ENCODE measurements around the gene SPRED2.

The SPRED2 gene

GRCh38 chr2:65379721-65380171, 52.7 kb downstream of the SPRED2 start:
- no peak overlapping the region for H3K27ac Mint-ChIP-seq
- H3K4me1 Mint-ChIP-seq, result peaks cover 51 to 80% of the 10 kb centered on the region in 2 donors
- no peak overlapping the region for H3K4me3 Mint-ChIP-seq
- DNase-seq (no peak), ATAC-seq (replicated peaks) (no peak)
- no peaks in the 10 kb centered on the region for H3K9me3 Mint-ChIP-seq
- H3K36me3 Mint-ChIP-seq, result peaks cover 3 to 7% of the 10 kb centered on the region in 2 donors
- H3K27me3 Mint-ChIP-seq, result peaks cover 0 to 8% of the 10 kb centered on the region in 2 donors

GRCh38 chr2:65379223-65379622, 53.2 kb downstream of the SPRED2 start:
- Mint-ChIP-seq H3K9me3 (no peaks in the 10 kb centered on the region), H3K27me3 (peaks cover 0 to 8% of the 10 kb centered on the region in 2 donors), H3K4me1 (peaks cover 48 to 78% of the 10 kb centered on the region in 2 donors), H3K27ac (no peak overlapping the region), H3K4me3 (no peak overlapping the region), H3K36me3 (peaks cover 0 to 6% of the 10 kb centered on the region in 2 donors)
- ATAC-seq (replicated peaks) (no peak), DNase-seq (no peak)

- no peak for ATAC-seq (replicated peaks)
- no peak overlapping the region for H3K27ac Mint-ChIP-seq
- H3K36me3 Mint-ChIP-seq, result peaks cover 4 to 8% of the 10 kb centered on the region in 2 donors
- H3K27me3 Mint-ChIP-seq, result peaks cover 0 to 8% of the 10 kb centered on the region in 2 donors
- H3K9me3 Mint-ChIP-seq, result no peaks in the 10 kb centered on the region
- H3K4me1 Mint-ChIP-seq, result peaks cover 39 to 74% of the 10 kb centered on the region in 2 donors
- no peak overlapping the region for H3K4me3 Mint-ChIP-seq
- no peak for DNase-seq
Observed at GRCh38 chr2:65378290-65378689, 54.1 kb downstream of the SPRED2 start.

GRCh38 chr2:65377556-65378192, 54.7 kb downstream of the SPRED2 start:
- peaks cover 0 to 8% of the 10 kb centered on the region in 2 donors for H3K27me3 Mint-ChIP-seq
- H3K9me3 Mint-ChIP-seq, result no peaks in the 10 kb centered on the region
- peaks cover 4 to 8% of the 10 kb centered on the region in 2 donors for H3K36me3 Mint-ChIP-seq
- DNase-seq, result no peak
- no peak overlapping the region for H3K4me3 Mint-ChIP-seq
- peak in 1 of 2 donors; percentile 40 for ATAC-seq (replicated peaks)
- no peak overlapping the region for H3K27ac Mint-ChIP-seq
- H3K4me1 Mint-ChIP-seq, result peaks cover 33 to 74% of the 10 kb centered on the region in 2 donors

GRCh38 chr2:65375723-65376122, 56.7 kb downstream of the SPRED2 start:
- Mint-ChIP-seq H3K27ac (no peak overlapping the region), H3K4me3 (no peak overlapping the region), H3K36me3 (peaks cover 4 to 6% of the 10 kb centered on the region in 2 donors), H3K9me3 (no peaks in the 10 kb centered on the region), H3K27me3 (peaks cover 0 to 8% of the 10 kb centered on the region in 2 donors), H3K4me1 (peaks cover 23 to 71% of the 10 kb centered on the region in 2 donors)
- ATAC-seq (replicated peaks) (no peak), DNase-seq (no peak)

- no peak overlapping the region for H3K27ac Mint-ChIP-seq
- H3K9me3 Mint-ChIP-seq, result no peaks in the 10 kb centered on the region
- H3K27me3 Mint-ChIP-seq, result peaks cover 0 to 8% of the 10 kb centered on the region in 2 donors
- no peak overlapping the region for H3K4me3 Mint-ChIP-seq
- H3K4me1 Mint-ChIP-seq, result peaks cover 29 to 73% of the 10 kb centered on the region in 2 donors
- peaks cover 4 to 6% of the 10 kb centered on the region in 2 donors for H3K36me3 Mint-ChIP-seq
- DNase-seq, result no peak
- ATAC-seq (replicated peaks), result no peak
Observed at GRCh38 chr2:65374999-65375398, 57.4 kb downstream of the SPRED2 start.

- DNase-seq, result no peak
- H3K36me3 Mint-ChIP-seq, result peaks cover 4 to 6% of the 10 kb centered on the region in 2 donors
- ATAC-seq (replicated peaks), result no peak
- H3K27ac Mint-ChIP-seq, result no peak overlapping the region
- peaks cover 26 to 70% of the 10 kb centered on the region in 2 donors for H3K4me1 Mint-ChIP-seq
- H3K9me3 Mint-ChIP-seq, result no peaks in the 10 kb centered on the region
- peaks cover 0 to 8% of the 10 kb centered on the region in 2 donors for H3K27me3 Mint-ChIP-seq
- no peak overlapping the region for H3K4me3 Mint-ChIP-seq
Observed at GRCh38 chr2:65374575-65374974, 57.8 kb downstream of the SPRED2 start.

- Mint-ChIP-seq H3K4me1 (peaks cover 23 to 64% of the 10 kb centered on the region in 2 donors), H3K4me3 (no peak overlapping the region), H3K27ac (no peak overlapping the region), H3K36me3 (peaks cover 4 to 6% of the 10 kb centered on the region in 2 donors), H3K27me3 (peaks cover 0 to 8% of the 10 kb centered on the region in 2 donors), H3K9me3 (no peaks in the 10 kb centered on the region)
- no peak for ATAC-seq (replicated peaks)
- no peak for DNase-seq
Observed at GRCh38 chr2:65373365-65373918, 59.0 kb downstream of the SPRED2 start.

- ATAC-seq (replicated peaks) (no peak), DNase-seq (no peak)
- H3K9me3 Mint-ChIP-seq, result no peaks in the 10 kb centered on the region
- peaks cover 4 to 6% of the 10 kb centered on the region in 2 donors for H3K36me3 Mint-ChIP-seq
- H3K4me3 Mint-ChIP-seq, result no peak overlapping the region
- H3K4me1 Mint-ChIP-seq, result peaks cover 20 to 56% of the 10 kb centered on the region in 2 donors
- no peak overlapping the region for H3K27ac Mint-ChIP-seq
- H3K27me3 Mint-ChIP-seq, result peaks cover 0 to 8% of the 10 kb centered on the region in 2 donors
Observed at GRCh38 chr2:65372619-65373018, 59.8 kb downstream of the SPRED2 start.

GRCh38 chr2:65371074-65371434, 61.3 kb downstream of the SPRED2 start:
- peaks cover 4 to 6% of the 10 kb centered on the region in 2 donors for H3K36me3 Mint-ChIP-seq
- ATAC-seq (replicated peaks) (no peak), DNase-seq (no peak)
- H3K4me3 Mint-ChIP-seq, result peak overlapping the region; percentile 5 to 51
- no peak overlapping the region for H3K27ac Mint-ChIP-seq
- no peaks in the 10 kb centered on the region for H3K27me3 Mint-ChIP-seq
- no peaks in the 10 kb centered on the region for H3K9me3 Mint-ChIP-seq
- H3K4me1 Mint-ChIP-seq, result peaks cover 17 to 54% of the 10 kb centered on the region in 2 donors

- no peak overlapping the region for H3K27ac Mint-ChIP-seq
- peak overlapping the region; percentile 5 to 51 for H3K4me3 Mint-ChIP-seq
- peaks cover 18 to 56% of the 10 kb centered on the region in 2 donors for H3K4me1 Mint-ChIP-seq
- H3K36me3 Mint-ChIP-seq, result peaks cover 4 to 6% of the 10 kb centered on the region in 2 donors
- no peaks in the 10 kb centered on the region for H3K9me3 Mint-ChIP-seq
- no peaks in the 10 kb centered on the region for H3K27me3 Mint-ChIP-seq
- DNase-seq (peak; percentile 46), ATAC-seq (replicated peaks) (peak; percentile 90 to 94)
Observed at GRCh38 chr2:65370387-65371073, 61.9 kb downstream of the SPRED2 start.

- peaks cover 18 to 60% of the 10 kb centered on the region in 2 donors for H3K4me1 Mint-ChIP-seq
- H3K36me3 Mint-ChIP-seq, result peaks cover 4 to 6% of the 10 kb centered on the region in 2 donors
Observed at GRCh38 chr2:65369980-65370379, 62.4 kb downstream of the SPRED2 start.

GRCh38 chr2:65369574-65369973, 62.8 kb downstream of the SPRED2 start:
- Mint-ChIP-seq H3K4me3 (no peak overlapping the region), H3K9me3 (no peaks in the 10 kb centered on the region), H3K36me3 (peaks cover 2 to 4% of the 10 kb centered on the region in 2 donors), H3K27ac (no peak overlapping the region), H3K27me3 (no peaks in the 10 kb centered on the region), H3K4me1 (peaks cover 14 to 56% of the 10 kb centered on the region in 2 donors)
- ATAC-seq (replicated peaks), result no peak
- no peak for DNase-seq

More at GRCh38 chr2:65369980-65370379, 62.4 kb downstream of the SPRED2 start:
- H3K4me3 Mint-ChIP-seq, result no peak overlapping the region
- H3K9me3 Mint-ChIP-seq, result no peaks in the 10 kb centered on the region
- ATAC-seq (replicated peaks), result no peak
- DNase-seq, result no peak
- H3K27me3 Mint-ChIP-seq, result no peaks in the 10 kb centered on the region
- no peak overlapping the region for H3K27ac Mint-ChIP-seq

GRCh38 chr2:65368468-65368867, 63.9 kb downstream of the SPRED2 start:
- ATAC-seq (replicated peaks) (no peak), DNase-seq (no peak)
- Mint-ChIP-seq H3K27ac (no peak overlapping the region), H3K9me3 (no peaks in the 10 kb centered on the region), H3K36me3 (peaks cover under 1 to 3% of the 10 kb centered on the region in 2 donors), H3K27me3 (no peaks in the 10 kb centered on the region), H3K4me1 (peaks cover 13 to 51% of the 10 kb centered on the region in 2 donors), H3K4me3 (no peak overlapping the region)

Data from stimulated activated naive B cell treated with anti-CD40 and anti-IgM and Interleukin-4, amounts not matched to agents 10 μg/mL and 1 μg/mL and 100 μg/mL, for 72 hours (primary cell).